OCI-LY1 (cell line): ENCODE data around the gene KDM3B.
"Not testable (repeated sequence)": the region's sequence is repeated elsewhere in the genome, so short reads cannot be mapped to it uniquely, and the experiment has no call there.

Experiments
- H2AFZ ChIP-seq: fragments of 200-600 bp; sonication (generic), shearing (Covaris generic); 2 replicates; pipeline ENCODE4 v1.6.0; 2014; ENCODE audit warnings: antibody characterized with exemption, mild to moderate bottlenecking, low read length
- H3F3A ChIP-seq: fragments of 200-600 bp; sonication (generic), shearing (Covaris generic); 2 replicates; pipeline ENCODE4 v1.6.0; 2014; ENCODE audit warnings: mild to moderate bottlenecking, antibody characterized with exemption, low read length, moderate library complexity; ENCODE audit not compliant: insufficient read depth
- H3K27ac ChIP-seq: fragments of 200-600 bp; sonication (generic); 2 replicates; pipeline ENCODE4 v1.5.1; 2014; ENCODE audit warnings: low read length, mixed run types, mild to moderate bottlenecking, low read depth; ENCODE audit not compliant: poor library complexity, severe bottlenecking
- H3K27me3 ChIP-seq: fragments of 200-600 bp; sonication (generic); 2 replicates; pipeline ENCODE4 v1.6.0; 2014; ENCODE audit warnings: antibody characterized with exemption, mild to moderate bottlenecking, low read length, moderate library complexity; ENCODE audit not compliant: insufficient read depth
- H3K36me3 ChIP-seq: fragments of 200-600 bp; sonication (generic); 2 replicates; pipeline ENCODE4 v1.6.1; 2014; ENCODE audit warnings: mild to moderate bottlenecking, antibody characterized with exemption, low read length, moderate library complexity, mixed read lengths; ENCODE audit not compliant: insufficient read depth
- H3K4me1 ChIP-seq: fragments of 200-600 bp; sonication (generic); 2 replicates; pipeline ENCODE4 v1.5.1; 2014; ENCODE audit warnings: mild to moderate bottlenecking, low read length, moderate library complexity; ENCODE audit not compliant: insufficient read depth, severe bottlenecking
- H3K4me2 ChIP-seq: fragments of 200-600 bp; sonication (generic), shearing (Covaris generic); 2 replicates; pipeline ENCODE4 v1.6.1; 2014; ENCODE audit warnings: low read length
- H3K4me3 ChIP-seq: fragments of 200-600 bp; sonication (generic); 2 replicates; pipeline ENCODE4 v1.5.1; 2014; ENCODE audit warnings: low read length, low read depth, mild to moderate bottlenecking, mixed read lengths; ENCODE audit not compliant: poor library complexity, severe bottlenecking
- H3K79me2 ChIP-seq: fragments of 200-600 bp; shearing (Covaris generic); 2 replicates; pipeline ENCODE4 v1.6.1; 2016; ENCODE audit warnings: mixed run types, low read length, mixed read lengths; ENCODE audit not compliant: insufficient read depth
- H3K9ac ChIP-seq: fragments of 200-600 bp; sonication (generic), shearing (Covaris generic); 2 replicates; pipeline ENCODE4 v1.6.1; 2014; ENCODE audit warnings: mild to moderate bottlenecking, low read length, mixed read lengths
- H3K9me2 ChIP-seq: fragments of 200-600 bp; sonication (generic), shearing (Covaris generic); 2 replicates; pipeline ENCODE4 v1.6.1; 2014; ENCODE audit warnings: low read depth, mild to moderate bottlenecking, low read length, mixed read lengths
- H3K9me3 ChIP-seq: fragments of 200-600 bp; shearing (Covaris generic); 2 replicates; pipeline ENCODE4 v1.6.1; 2014; ENCODE audit warnings: low read length, mixed read lengths
- H4K20me1 ChIP-seq: fragments of 200-600 bp; sonication (generic), shearing (Covaris generic); 2 replicates; pipeline ENCODE4 v1.6.0; 2016; ENCODE audit warnings: mild to moderate bottlenecking, low read length; ENCODE audit not compliant: insufficient read depth
- EZH2 ChIP-seq: fragments of 200-600 bp; sonication (generic), shearing (Covaris generic); IDR thresholded peaks from 2 replicates; pipeline ENCODE4 v1.8.0; 2017; ENCODE audit warnings: borderline replicate concordance, mixed run types, mild to moderate bottlenecking, antibody characterized with exemption, low read length, moderate library complexity, mixed read lengths
- TF ChIP-seq, protein P1 (sequence below): fragments of 200-600 bp; sonication (generic), shearing (Covaris generic); IDR thresholded peaks from 2 replicates; pipeline ENCODE4 v1.5.1; 2017; ENCODE audit warnings: mild to moderate bottlenecking, antibody characterized with exemption, low read length, moderate library complexity, mixed read lengths

KDM3B gene

DNA sequence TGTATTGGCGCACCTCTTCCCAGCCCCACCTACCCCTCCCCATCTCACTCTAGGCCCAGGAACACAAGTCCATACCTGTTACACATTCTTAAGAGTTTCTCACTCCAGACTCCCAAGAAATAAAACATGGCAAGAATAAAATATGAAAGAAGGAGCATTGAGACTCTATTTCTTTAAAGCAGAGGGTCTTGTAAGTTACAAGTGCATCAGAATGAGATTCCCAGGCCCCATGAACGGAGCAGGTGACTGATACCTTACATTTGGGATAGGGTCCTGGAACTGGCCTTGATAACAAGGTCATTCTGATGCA, 118.5 kb downstream of the KDM3B start:
- H3K27ac ChIP-seq: no peak overlapping the region
- no peaks in the 10 kb centered on the region for H3K79me2 ChIP-seq
- no peak overlapping the region for H3K9ac ChIP-seq
- TF ChIP-seq, protein P1, sequence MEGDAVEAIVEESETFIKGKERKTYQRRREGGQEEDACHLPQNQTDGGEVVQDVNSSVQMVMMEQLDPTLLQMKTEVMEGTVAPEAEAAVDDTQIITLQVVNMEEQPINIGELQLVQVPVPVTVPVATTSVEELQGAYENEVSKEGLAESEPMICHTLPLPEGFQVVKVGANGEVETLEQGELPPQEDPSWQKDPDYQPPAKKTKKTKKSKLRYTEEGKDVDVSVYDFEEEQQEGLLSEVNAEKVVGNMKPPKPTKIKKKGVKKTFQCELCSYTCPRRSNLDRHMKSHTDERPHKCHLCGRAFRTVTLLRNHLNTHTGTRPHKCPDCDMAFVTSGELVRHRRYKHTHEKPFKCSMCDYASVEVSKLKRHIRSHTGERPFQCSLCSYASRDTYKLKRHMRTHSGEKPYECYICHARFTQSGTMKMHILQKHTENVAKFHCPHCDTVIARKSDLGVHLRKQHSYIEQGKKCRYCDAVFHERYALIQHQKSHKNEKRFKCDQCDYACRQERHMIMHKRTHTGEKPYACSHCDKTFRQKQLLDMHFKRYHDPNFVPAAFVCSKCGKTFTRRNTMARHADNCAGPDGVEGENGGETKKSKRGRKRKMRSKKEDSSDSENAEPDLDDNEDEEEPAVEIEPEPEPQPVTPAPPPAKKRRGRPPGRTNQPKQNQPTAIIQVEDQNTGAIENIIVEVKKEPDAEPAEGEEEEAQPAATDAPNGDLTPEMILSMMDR: no peak
- TF ChIP-seq EZH2: no peak
- no peaks in the 10 kb centered on the region for H4K20me1 ChIP-seq
- no peaks in the 10 kb centered on the region for H3K36me3 ChIP-seq
- no peak overlapping the region for H3K4me2 ChIP-seq
- H3K27me3 ChIP-seq: no peaks in the 10 kb centered on the region
- no peak overlapping the region for H3K4me3 ChIP-seq
- H3K9me3 ChIP-seq: no peaks in the 10 kb centered on the region
- no peaks in the 10 kb centered on the region for H3K9me2 ChIP-seq
- H3K4me1 ChIP-seq: peaks cover 3% of the 10 kb centered on the region
- no peak overlapping the region for H2AFZ ChIP-seq
- no peaks in the 10 kb centered on the region for H3F3A ChIP-seq

DNA sequence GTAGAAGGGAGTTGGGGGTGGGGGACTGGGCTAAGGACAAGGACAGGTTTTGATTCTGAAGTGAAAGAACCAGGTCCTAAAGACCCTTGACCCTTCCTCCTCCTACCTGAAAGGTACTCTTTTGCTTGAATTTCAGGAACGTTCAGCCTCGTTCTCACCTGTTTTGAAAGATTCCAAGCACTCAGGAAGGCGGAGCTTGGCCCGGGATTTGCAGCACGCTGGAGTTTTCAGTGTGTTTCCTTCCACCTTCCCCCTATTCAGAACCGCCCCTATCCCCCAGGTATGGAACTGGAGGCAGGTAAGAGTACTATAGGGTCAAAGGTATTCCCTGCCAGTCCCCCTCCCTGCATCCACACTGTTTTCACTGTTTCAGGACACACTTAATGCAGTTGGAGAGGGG, 119.9 kb downstream of the KDM3B start:
- H3F3A ChIP-seq: no peaks in the 10 kb centered on the region
- no peaks in the 10 kb centered on the region for H3K9me2 ChIP-seq
- no peaks in the 10 kb centered on the region for H4K20me1 ChIP-seq
- 0 out of 2 replicates have a peak, but pooled peaks cover 5% of the 10 kb centered on the region for H3K27me3 ChIP-seq
- no peak overlapping the region for H2AFZ ChIP-seq
- no peaks in the 10 kb centered on the region for H3K79me2 ChIP-seq
- no peak overlapping the region for H3K4me3 ChIP-seq
- H3K4me1 ChIP-seq: peaks cover 11% of the 10 kb centered on the region
- H3K36me3 ChIP-seq: no peaks in the 10 kb centered on the region
- no peak overlapping the region for H3K9ac ChIP-seq
- no peaks in the 10 kb centered on the region for H3K9me3 ChIP-seq
- no peak overlapping the region for H3K4me2 ChIP-seq
- no peak overlapping the region for H3K27ac ChIP-seq
- TF ChIP-seq EZH2: no peak
- TF ChIP-seq, protein P1: no peak

DNA sequence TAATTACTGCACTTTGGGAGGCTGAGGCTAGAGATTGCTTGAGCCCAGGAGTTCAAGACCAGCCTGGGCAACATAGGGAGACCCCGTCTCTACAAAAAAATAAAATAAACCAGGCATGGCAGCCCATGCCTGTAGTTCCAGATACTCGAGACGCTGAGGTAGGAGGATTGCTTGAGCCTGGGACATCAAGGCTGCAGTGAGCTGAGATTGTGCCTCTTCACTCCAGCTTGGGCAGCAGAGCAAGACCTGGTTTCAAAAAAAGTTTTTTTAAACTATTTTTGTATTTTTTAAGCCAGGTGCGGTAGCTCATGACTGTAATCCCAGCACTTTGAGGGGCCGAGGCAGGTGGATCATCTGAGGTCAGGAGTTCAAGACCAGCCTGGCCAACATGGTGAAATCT, 120.7 kb downstream of the KDM3B start:
- not testable (repeated sequence) for H3K9me3 ChIP-seq, H3K4me3 ChIP-seq, H3K9ac ChIP-seq, H2AFZ ChIP-seq, H3F3A ChIP-seq, H3K36me3 ChIP-seq, H3K27ac ChIP-seq, H3K79me2 ChIP-seq, H4K20me1 ChIP-seq, H3K4me2 ChIP-seq, H3K9me2 ChIP-seq, H3K27me3 ChIP-seq
- H3K4me1 ChIP-seq: peaks cover 11% of the 10 kb centered on the region

DNA sequence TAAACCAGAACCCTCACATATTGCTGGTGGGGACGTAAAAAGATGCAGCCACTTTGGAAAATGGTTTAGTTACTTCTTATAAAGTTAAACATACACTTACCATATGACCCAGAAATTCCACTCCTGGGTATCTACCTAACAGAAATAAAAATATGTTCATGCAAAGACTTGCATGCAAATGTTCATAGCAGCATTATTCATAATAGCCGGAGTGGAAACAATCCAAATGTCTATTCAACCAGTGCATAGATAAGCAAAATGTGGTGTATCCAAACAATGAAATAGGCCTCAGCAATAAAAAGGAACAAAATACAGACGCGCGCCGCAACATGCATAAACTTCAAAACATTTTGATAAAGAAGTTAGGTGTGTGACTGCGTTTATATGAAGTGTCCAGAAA, 124.4 kb downstream of the KDM3B start:
- no peak overlapping the region for H3K9ac ChIP-seq
- H4K20me1 ChIP-seq: no peaks in the 10 kb centered on the region
- no peaks in the 10 kb centered on the region; the same call in 1 of the 2 replicates for H3K36me3 ChIP-seq
- no peaks in the 10 kb centered on the region for H3F3A ChIP-seq
- H2AFZ ChIP-seq: no peak overlapping the region
- H3K4me2 ChIP-seq: no peak overlapping the region; the same call in 1 of the 2 replicates
- peaks cover 14% of the 10 kb centered on the region for H3K4me1 ChIP-seq
- no peaks in the 10 kb centered on the region for H3K9me3 ChIP-seq
- H3K27me3 ChIP-seq: peaks cover 7% of the 10 kb centered on the region; the same call in 1 of the 2 replicates
- no peak overlapping the region for H3K4me3 ChIP-seq
- no peaks in the 10 kb centered on the region for H3K79me2 ChIP-seq
- no peak for TF ChIP-seq EZH2
- TF ChIP-seq, protein P1: no peak
- no peak overlapping the region for H3K27ac ChIP-seq
- H3K9me2 ChIP-seq: no peaks in the 10 kb centered on the region
